GM12872 (cell line): ENCODE data around the gene COL18A1.

Source experiments
- CTCF ChIP-seq: IDR thresholded peaks from 3 replicates; pipeline ENCODE4 v1.5.1; 2011; ENCODE audit warnings: low read depth, mild to moderate bottlenecking, low read length, moderate library complexity; ENCODE audit not compliant: insufficient read depth

The COL18A1 gene

GRCh38 chr21:45530423-45531113 is 125.6 kb downstream of the COL18A1 start:
- TF ChIP-seq CTCF, result no peak

GRCh38 chr21:45531393-45532215 is 126.6 kb downstream of the COL18A1 start:
- no peak for TF ChIP-seq CTCF

- no peak for TF ChIP-seq CTCF
Measured at GRCh38 chr21:45532826-45533360, 127.9 kb downstream of the COL18A1 start.

- TF ChIP-seq CTCF, result no peak
Measured at GRCh38 chr21:45533361-45533845, 128.4 kb downstream of the COL18A1 start.

- no peak for TF ChIP-seq CTCF
Measured at GRCh38 chr21:45533846-45534635, 129.1 kb downstream of the COL18A1 start.

- TF ChIP-seq CTCF, result no peak
Measured at GRCh38 chr21:45534636-45535331, 129.8 kb downstream of the COL18A1 start.
